GM21723 (cell line): ENCODE data around the gene TIMP2.
"Not testable (repeated sequence)": the region's sequence is repeated elsewhere in the genome, so short reads cannot be mapped to it uniquely, and the experiment has no call there.

Source experiments
- ATAC-seq: cut with Tn5 transposase; IDR thresholded peaks from one replicate; pipeline ENCODE4 v1.9.1; 2021; ENCODE audit warnings: mild to moderate bottlenecking, moderate library complexity; ENCODE audit not compliant: unreplicated experiment

Gene TIMP2

DNA sequence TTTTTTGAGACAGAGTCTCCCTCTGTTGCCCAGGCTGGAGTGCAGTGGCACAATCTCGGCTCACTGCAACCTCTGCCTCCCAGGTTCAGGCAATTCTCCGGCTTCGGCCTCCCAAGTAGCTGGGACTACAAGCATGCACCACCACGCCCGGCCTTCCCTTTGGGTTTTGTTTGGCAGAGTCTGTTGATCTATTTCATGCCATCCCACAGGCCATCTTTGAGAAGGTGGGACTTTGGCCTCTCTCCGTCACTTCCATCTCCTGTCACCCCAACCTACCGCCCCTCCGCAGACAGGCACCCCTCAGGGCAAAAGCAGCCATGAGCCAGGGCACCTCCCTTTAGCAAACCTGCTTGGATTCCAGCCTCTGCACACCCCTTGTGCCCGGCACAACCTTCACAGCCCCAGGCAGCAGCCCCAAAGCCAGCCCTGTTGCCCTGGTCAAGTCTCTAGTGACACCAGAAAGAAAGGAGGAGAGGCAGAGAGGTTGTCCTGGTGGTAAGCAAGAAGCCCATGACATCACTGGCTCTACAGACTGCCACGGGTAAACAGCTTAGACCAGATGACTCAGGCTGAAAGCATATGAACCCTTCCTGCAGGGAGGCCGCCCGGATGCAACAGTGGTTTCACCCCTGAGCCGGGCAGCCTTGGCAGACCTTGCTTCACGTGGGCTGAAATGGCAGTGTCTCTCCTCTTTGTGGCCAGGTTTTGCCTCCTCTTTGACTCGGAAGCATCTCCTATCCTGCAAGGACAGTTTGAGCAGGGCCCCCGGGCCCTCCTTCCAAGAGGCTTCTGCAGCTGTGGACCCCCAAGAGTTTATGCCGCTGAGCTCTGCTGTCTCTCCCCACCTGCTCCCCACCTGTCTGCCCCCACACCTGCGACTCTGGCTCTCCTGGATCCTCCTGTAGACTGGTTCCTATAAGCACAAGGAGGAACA, 8.1 kb upstream of the TIMP2 start:
- no peak for ATAC-seq

DNA sequence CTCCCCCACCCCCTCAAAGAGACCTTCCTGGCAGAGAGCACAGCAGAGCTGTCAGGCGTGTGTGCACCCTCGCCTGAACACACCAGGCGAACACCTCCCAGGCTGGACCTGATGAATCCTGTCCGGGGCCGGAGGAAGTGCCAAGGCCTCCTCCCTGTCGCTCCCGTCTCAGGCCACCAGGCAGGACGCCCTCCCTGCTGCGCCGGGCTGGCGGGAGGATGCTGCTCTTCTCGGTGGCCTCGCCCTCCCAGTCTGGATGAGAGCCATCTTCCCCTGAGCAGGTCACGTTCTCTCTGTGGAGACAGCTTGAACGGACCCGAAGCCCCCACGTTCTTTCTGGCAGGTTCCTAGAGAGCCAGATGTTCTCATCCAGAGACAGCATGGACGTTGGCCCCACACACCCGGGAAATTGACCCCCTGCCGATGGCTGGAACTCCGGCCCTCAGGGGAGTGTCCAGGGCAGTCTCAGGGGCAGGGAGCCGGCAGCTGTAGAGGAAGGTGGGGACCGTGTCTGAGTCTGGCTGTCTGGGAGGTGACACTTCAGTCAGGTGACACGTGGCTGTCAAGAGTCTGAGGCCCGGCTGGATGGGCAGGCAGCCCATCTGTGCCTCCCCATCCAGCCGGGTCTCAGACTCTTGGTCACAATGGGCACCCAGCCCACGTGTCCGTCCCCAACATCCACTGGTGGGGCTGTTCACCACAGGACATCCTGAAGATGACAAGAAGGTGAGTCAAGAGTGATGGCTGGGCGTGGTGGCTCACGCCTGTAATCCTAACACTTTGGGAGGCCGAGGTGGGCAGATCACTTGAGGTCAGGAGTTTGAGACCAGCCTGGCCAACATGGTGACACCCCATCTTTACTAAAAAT, 5.0 kb upstream of the TIMP2 start:
- no peak for ATAC-seq

DNA sequence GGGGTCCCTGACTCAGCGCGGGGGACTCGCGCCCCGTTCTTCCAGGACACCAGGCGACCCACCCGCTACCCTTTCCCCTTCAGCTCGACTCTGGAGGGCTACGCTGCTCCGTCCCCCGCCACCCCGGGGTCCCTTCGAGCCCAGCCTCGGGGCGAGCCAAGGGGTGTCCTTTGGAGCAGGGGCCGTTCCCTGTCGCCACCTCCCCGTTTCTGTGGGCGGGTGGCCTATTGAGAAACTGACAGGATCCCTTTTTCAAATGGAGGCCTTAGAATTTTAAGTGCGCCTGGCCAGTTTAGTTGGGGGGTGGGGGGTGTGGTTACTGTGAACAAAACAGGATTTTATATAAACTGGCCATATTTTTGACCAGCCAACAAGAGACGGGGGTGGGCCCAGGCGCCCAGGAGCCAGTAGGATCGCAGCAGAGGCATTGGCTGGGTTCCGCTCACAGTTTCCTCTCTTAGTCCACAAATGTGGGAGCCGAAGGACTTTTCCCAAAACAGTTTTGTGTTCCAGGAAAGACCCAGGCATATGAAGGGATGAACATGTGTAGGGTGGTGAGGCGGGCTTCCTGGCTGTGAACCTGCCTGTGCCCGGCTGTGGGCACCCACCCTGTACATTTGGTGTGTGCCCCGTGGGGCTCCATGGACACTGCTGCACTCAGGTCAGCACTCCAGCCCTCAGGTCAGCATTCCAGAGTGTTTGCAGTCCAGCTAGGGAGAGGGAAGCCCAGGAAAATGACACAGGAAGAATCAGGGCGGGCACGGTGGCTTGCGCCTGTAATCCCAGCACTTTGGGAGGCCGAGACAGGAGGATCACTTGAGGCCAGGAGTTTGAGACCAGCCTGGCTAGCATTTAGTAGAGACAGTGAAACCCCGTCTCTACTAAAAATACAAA, 722 bp upstream of the TIMP2 start:
- ATAC-seq = no peak

GRCh38 chr17:78924481-78925151, 571 bp downstream of the TIMP2 start:
- no peak for ATAC-seq

- no peak for ATAC-seq
Measured at GRCh38 chr17:78923660-78924453, 1.3 kb downstream of the TIMP2 start.

GRCh38 chr17:78922816-78923498, 2.2 kb downstream of the TIMP2 start:
- no peak for ATAC-seq

GRCh38 chr17:78921437-78921971, 3.7 kb downstream of the TIMP2 start:
- no peak for ATAC-seq

DNA sequence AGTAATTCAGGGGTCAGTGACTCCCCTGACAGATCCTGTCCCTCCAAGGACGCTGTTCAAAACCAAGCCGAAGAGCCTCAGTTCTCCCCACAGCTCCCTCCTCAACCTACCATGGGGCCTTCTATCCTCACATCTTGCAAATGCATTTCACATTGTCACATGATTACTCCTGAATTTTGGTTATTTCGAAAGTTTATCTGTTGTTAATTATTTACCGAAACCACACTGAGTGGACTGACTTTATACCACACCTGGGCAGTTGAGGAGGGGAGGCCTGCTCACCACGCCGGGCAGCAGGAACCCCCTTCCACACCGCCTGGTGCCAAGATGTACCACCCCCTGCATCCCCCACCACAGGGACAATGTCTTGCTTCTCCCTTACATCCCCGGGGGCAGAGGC, 4.7 kb downstream of the TIMP2 start:
- ATAC-seq = no peak

- ATAC-seq = no peak
Measured at GRCh38 chr17:78919861-78920450, 5.2 kb downstream of the TIMP2 start.

GRCh38 chr17:78918979-78919378, 6.2 kb downstream of the TIMP2 start:
- ATAC-seq = no peak

GRCh38 chr17:78917451-78918275, 7.5 kb downstream of the TIMP2 start:
- no peak for ATAC-seq

GRCh38 chr17:78915872-78916632, 9.1 kb downstream of the TIMP2 start:
- no peak for ATAC-seq

DNA sequence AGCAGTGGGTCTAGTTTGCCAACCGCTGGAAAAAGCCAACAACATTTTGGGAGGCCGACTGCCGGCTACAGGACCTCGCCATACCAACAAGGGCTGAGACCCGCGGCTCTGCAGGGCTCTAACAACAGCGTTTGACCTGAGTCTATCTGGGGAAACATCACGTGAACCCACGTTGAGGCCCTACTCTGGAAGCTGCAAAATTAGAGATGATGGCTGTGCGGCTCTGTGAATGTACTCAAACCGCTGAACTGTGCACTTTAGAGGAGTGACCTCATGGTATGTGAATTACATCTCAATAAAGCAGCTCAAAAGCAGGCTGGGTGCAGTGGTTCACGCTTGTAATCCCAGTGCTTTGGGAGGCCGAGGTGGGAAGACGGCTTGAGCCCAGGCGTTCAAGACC, 12.1 kb downstream of the TIMP2 start:
- ATAC-seq = no peak

GRCh38 chr17:78912082-78912481, 13.1 kb downstream of the TIMP2 start:
- no peak for ATAC-seq

GRCh38 chr17:78911543-78911942, 13.6 kb downstream of the TIMP2 start:
- ATAC-seq = not testable (repeated sequence)

DNA sequence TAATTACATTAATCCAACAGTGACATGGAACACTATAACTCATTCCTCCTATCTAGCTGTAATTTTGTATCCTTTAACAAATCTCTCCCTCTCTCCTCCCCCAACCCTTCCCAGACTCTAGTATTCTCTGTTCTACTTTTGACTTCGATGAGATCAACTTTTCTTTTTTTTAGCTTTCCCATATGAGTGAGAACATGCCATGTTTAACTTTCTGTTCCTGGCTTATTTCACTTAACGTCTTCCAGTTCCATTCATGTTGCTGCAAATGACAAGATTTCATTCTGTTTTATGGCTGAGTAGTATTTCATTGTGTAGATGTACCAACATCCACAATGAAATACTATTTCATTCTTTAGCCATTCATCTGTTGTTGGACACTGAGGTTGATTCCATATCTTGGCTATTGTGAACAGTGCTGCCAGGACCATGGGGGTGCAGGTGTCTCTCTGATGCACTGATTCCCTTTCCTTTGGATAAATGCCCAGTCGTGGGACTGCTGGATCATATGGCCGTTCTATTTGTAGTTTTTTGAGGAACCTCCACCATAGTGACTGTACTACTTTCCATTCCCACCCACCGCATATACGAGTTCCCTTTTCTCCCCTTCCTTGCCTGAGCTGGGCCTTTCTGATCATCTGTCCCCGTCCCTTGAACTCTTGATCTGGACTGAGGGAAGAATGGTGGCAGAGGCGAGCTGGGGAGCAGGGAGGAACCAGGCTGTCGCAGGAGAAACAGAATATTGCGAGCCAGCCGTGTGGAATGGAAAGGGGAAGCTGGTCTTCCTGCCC, 14.5 kb downstream of the TIMP2 start:
- no peak for ATAC-seq
